ENCODE results near the gene NMBR. TPM values are rescaled to one million over a fixed set of nuclear protein-coding genes. Genes with fewer than 3 reads are reported as not detected.
"Not testable (repeated sequence)": the region's sequence is repeated elsewhere in the genome, so short reads cannot be mapped to it uniquely, and the experiment has no call there.

Gene NMBR
- total RNA-seq, 3 donors from 2014 or later (not counting 1 experiment from before 2014, with no cell fraction given), result not detected

GRCh38 chr6:142104820-142105219, 42.1 kb downstream of the NMBR start:
- H3K4me3 ChIP-seq (ENCODE audit: low read length); H3K36me3 ChIP-seq (ENCODE audit: control insufficient read depth, insufficient read depth, low read length); H3K27ac Mint-ChIP-seq; ATAC-seq; H3K9me3 ChIP-seq (ENCODE audit: control insufficient read depth, insufficient read depth, low read length); H3K27me3 Mint-ChIP-seq (ENCODE audit: low read depth in 2 of 2); H3K27ac ChIP-seq (ENCODE audit: low read length); H3K4me3 Mint-ChIP-seq; H3K9me3 Mint-ChIP-seq; intact Hi-C loops (cut with micrococcal nuclease); H3K4me1 ChIP-seq (ENCODE audit: control insufficient read depth, insufficient read depth, low read length); DNase-seq; H3K27me3 ChIP-seq (ENCODE audit: control insufficient read depth, insufficient read depth, low read length); H3K36me3 Mint-ChIP-seq; H3K4me1 Mint-ChIP-seq: not testable (repeated sequence)
- 81% methylated on average over 5 of the region's 5 CpGs for WGBS (ENCODE audit: insufficient coverage)

- Mint-ChIP-seq H3K4me3 (no peak overlapping the region), H3K9me3 (no peaks in the 10 kb centered on the region)
- no peak for ATAC-seq
These were observed 58.1 kb downstream of the NMBR start for GRCh38 chr6:142088858-142089216.

GRCh38 chr6:142087950-142088857, 58.7 kb downstream of the NMBR start:
- 25% methylated on average over 48 of the region's 49 CpGs for WGBS (ENCODE audit: insufficient coverage)
- Histone ChIP-seq H3K27me3 (ENCODE audit: control insufficient read depth, insufficient read depth, low read length) (peaks cover 17% of the 10 kb centered on the region), H3K4me3 (ENCODE audit: low read length) (no peak overlapping the region), H3K4me1 (ENCODE audit: control insufficient read depth, insufficient read depth, low read length) (no peaks in the 10 kb centered on the region), H3K9me3 (ENCODE audit: control insufficient read depth, insufficient read depth, low read length) (no peaks in the 10 kb centered on the region), H3K27ac (ENCODE audit: low read length) (no peak overlapping the region), H3K36me3 (ENCODE audit: control insufficient read depth, insufficient read depth, low read length) (no peaks in the 10 kb centered on the region)
- no peak overlapping the region for H3K27ac Mint-ChIP-seq
- H3K9me3 Mint-ChIP-seq, result peaks cover 0 to 2% of the 10 kb centered on the region in 2 donors
- peaks cover 5 to 37% of the 10 kb centered on the region in 2 donors for H3K27me3 Mint-ChIP-seq (ENCODE audit: low read depth in 2 of 2)
- DNase-seq, result no peak
- intact Hi-C loops (cut with micrococcal nuclease), result no loop called here
- H3K36me3 Mint-ChIP-seq, result no peaks in the 10 kb centered on the region
- no peak for ATAC-seq
- no peaks in the 10 kb centered on the region for H3K4me1 Mint-ChIP-seq
- TF ChIP-seq CTCF (IDR thresholded peaks at IDR 0.05), result no peak
- H3K4me3 Mint-ChIP-seq, result no peak overlapping the region

More at GRCh38 chr6:142088858-142089216, 58.1 kb downstream of the NMBR start:
- Histone ChIP-seq H3K36me3 (ENCODE audit: control insufficient read depth, insufficient read depth, low read length) (no peaks in the 10 kb centered on the region), H3K4me3 (ENCODE audit: low read length) (no peak overlapping the region), H3K9me3 (ENCODE audit: control insufficient read depth, insufficient read depth, low read length) (no peaks in the 10 kb centered on the region), H3K27me3 (ENCODE audit: control insufficient read depth, insufficient read depth, low read length) (peaks cover 17% of the 10 kb centered on the region), H3K27ac (ENCODE audit: low read length) (no peak overlapping the region), H3K4me1 (ENCODE audit: control insufficient read depth, insufficient read depth, low read length) (no peaks in the 10 kb centered on the region)
- H3K27ac Mint-ChIP-seq, result no peak overlapping the region
- no peaks in the 10 kb centered on the region for H3K36me3 Mint-ChIP-seq
- intact Hi-C loops (cut with micrococcal nuclease), result no loop called here
- TF ChIP-seq CTCF (IDR thresholded peaks at IDR 0.05), result no peak
- WGBS (ENCODE audit: insufficient coverage), result 2% methylated on average over 14 of the region's 14 CpGs
- H3K4me1 Mint-ChIP-seq, result no peaks in the 10 kb centered on the region
- no peak for DNase-seq
- H3K27me3 Mint-ChIP-seq (ENCODE audit: low read depth in 2 of 2), result peaks cover 5 to 37% of the 10 kb centered on the region in 2 donors

GRCh38 chr6:142079130-142079529, 67.8 kb downstream of the NMBR start:
- ATAC-seq, result no peak
- TF ChIP-seq CTCF (IDR thresholded peaks at IDR 0.05), result no peak
- H3K27me3 ChIP-seq (ENCODE audit: control insufficient read depth, insufficient read depth, low read length), result no peaks in the 10 kb centered on the region
- H3K27ac ChIP-seq (ENCODE audit: low read length), result no peak overlapping the region
- no peak overlapping the region for H3K4me3 ChIP-seq (ENCODE audit: low read length)
- H3K4me1 Mint-ChIP-seq, result peaks cover 0 to 4% of the 10 kb centered on the region in 2 donors
- no peaks in the 10 kb centered on the region for H3K27me3 Mint-ChIP-seq (ENCODE audit: low read depth in 2 of 2)
- H3K36me3 ChIP-seq (ENCODE audit: control insufficient read depth, insufficient read depth, low read length), result no peaks in the 10 kb centered on the region
- no peaks in the 10 kb centered on the region for H3K36me3 Mint-ChIP-seq
- no peaks in the 10 kb centered on the region for H3K9me3 ChIP-seq (ENCODE audit: control insufficient read depth, insufficient read depth, low read length)
- H3K9me3 Mint-ChIP-seq, result peaks cover 3 to 6% of the 10 kb centered on the region in 2 donors
- no peak overlapping the region for H3K27ac Mint-ChIP-seq
- intact Hi-C loops (cut with micrococcal nuclease), result no loop called here
- H3K4me3 Mint-ChIP-seq, result no peak overlapping the region
- H3K4me1 ChIP-seq (ENCODE audit: control insufficient read depth, insufficient read depth, low read length), result no peaks in the 10 kb centered on the region
- DNase-seq, result no peak

All from natural killer cell (primary cell).